Right kidney (tissue), 1 donor: ENCODE results near the gene ARPC4.
"Not testable (repeated sequence)": the region's sequence is repeated elsewhere in the genome, so short reads cannot be mapped to it uniquely, and the experiment has no call there.

Source experiments
- DNase-seq: peaks from one replicate; pipeline ENCODE4 v3.0.0-alpha.2; 2016

The ARPC4 gene

DNA sequence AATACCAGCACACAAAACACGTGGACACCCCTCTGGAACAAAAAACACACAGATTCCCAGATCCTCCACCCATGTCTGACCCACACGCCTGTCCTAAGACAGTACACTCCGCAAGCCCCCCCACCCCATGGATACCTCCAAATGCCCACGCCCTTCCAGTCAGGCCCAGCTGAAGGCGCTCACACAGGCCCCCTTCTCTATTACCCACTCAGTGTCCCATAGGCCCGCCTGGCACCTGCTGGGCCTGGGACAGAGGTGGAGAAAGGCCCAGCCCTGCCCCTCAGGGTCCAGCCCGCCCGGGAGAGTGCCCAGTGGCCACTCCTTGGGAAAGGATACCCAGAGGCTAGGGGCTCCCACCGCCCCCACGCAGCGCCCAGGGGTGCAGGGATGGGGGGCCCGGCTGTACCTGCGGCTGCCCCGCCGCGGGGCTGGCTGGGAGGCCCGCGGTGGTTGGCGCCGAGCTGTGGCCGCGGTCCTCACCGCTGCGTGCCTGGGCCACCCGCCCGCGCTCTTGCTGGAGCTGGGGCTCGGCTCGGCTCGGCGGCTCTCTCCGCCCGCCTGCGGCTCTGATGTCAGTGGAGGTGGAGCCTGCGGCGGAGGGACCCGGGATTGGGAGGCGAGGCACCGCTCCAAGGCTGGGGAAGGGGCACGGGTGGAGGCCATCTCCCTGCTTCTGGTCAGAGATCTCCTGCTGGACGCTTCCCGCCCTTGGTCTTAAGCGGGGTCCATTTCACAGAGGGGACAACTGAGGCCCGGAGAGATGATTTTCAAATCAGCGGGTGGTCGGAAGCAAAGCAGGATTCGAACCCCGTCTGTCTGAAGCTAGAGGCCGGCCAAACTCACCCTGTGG lies 23.2 kb upstream of the ARPC4 start, which contains the start of gene CAMK1:
Gene CAMK1 (minus strand): TSS at position 522 of the 850 bp plus-strand sequence. CDS start 2,198 bp downstream, outside the sequence.
- peak; percentile 84 for DNase-seq

- peak; percentile 49 for DNase-seq
Observed at GRCh38 chr3:9770276-9770812, 22.5 kb upstream of the ARPC4 start.

DNA sequence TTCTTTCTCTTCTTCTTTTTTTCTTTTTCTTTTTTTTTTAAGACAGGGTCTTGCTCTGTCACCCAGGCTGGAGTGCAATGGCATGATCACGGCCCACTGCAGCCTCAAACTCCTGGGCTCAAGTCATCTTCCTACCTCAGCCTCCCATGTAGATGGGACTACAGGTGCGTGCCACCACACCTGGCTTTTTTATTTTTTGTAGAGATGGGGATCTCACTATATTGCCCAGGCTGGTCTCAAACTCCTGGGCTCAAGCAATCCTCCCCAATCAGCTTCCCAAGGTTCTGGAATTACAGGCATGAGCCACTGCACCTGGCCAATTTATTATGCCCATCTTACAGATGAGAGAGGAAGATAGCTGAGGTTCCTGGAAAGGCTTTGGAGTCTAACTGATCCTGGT lies 21.9 kb upstream of the ARPC4 start:
- DNase-seq: not testable (repeated sequence)

DNA sequence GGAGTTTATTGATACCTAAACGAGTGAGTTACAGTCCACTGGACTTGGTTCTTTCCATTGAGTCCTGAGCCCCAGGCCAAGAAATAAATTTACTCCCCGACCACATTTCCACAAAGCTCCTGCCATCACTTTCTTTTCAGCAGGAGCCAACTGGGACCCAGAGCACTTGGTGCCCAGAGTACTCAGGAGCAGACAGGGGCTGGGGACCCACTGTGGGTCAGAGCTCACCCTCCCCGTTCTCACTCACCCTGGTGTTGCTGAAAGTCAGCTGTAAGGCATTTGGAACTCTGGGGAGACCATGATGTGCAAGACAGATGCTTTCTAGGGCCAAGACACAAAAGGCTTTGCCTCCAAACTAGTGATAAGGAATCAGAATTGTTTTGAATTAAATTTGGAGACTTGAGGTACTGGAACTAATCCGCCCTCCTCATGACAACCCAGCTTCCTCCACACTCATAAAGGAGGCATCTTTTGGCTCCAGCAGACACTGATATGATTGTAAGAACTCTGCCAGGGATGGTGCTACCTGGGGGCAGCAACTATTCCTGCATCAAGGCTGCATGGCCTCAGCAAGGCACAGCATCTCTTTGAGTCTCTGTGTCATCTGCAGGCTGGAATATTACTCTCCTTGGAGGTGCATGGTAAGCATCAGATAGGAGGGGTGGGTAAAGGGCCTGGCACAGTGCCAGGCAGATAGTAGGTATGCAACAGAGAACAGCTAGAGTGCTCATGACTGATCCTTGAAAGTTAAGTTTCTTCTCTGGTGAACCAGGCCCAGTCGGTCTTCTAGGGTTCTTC lies 15.8 kb upstream of the ARPC4 start:
- no peak for DNase-seq

GRCh38 chr3:9777694-9778021 lies 15.2 kb upstream of the ARPC4 start:
- DNase-seq: no peak

GRCh38 chr3:9778143-9779074 lies 14.5 kb upstream of the ARPC4 start:
- DNase-seq: no peak

GRCh38 chr3:9779075-9779593 lies 13.7 kb upstream of the ARPC4 start:
- DNase-seq: no peak

GRCh38 chr3:9779721-9780457 lies 13.0 kb upstream of the ARPC4 start:
- no peak for DNase-seq

- no peak for DNase-seq
Observed at GRCh38 chr3:9780458-9780812, 12.4 kb upstream of the ARPC4 start.

DNA sequence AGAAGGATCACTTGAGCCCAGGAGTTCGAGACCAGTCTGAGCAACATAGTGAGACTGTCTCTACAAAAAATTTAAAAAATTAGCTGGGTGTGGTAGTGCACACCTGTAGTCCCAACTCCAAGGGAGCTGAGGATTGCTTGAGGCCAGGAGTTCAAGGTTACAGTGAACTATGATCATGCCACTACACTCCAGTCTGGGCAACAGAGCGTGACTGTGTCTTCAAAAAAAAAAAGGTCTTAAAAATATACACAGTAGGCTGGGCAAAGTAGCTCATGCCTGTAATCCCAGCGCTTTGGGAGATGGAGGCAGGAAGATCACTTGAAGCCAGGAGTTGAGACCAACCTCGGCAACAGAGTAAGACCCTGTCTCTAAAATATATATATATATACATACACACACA lies 12.0 kb upstream of the ARPC4 start:
- no peak for DNase-seq

GRCh38 chr3:9781551-9781950 lies 11.3 kb upstream of the ARPC4 start:
- no peak for DNase-seq

DNA sequence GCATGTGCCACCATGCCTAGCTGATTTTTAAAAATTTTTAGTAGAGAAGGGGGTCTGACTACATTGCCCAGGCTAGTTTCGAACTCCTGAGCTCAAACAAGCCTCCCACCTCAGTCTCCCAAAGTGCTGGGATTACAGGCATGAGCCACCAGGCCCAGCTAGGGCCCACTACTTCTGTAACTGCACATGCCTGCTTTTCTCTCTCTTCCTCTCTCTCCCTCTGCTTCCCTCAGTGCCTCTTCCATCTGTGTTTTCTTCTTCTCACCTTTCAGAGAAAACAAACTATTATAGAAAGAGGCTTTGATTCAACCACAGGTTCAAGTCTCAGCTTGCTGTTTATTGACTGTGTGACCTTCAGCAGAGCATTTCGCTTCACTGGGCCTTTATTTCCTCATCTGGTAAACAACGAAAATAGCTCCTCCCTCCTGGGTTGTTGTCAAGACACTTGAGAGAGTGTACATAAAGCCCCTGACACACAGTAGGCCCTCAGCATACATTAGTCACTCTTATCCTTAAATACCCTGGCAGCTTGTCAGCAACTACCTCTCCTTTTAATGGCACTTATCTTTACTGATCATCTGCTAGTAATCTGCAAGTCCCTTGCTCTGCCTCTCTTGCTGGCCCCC lies 10.8 kb upstream of the ARPC4 start:
- DNase-seq: no peak

- no peak for DNase-seq
Observed at GRCh38 chr3:9782770-9783169, 10.1 kb upstream of the ARPC4 start.

DNA sequence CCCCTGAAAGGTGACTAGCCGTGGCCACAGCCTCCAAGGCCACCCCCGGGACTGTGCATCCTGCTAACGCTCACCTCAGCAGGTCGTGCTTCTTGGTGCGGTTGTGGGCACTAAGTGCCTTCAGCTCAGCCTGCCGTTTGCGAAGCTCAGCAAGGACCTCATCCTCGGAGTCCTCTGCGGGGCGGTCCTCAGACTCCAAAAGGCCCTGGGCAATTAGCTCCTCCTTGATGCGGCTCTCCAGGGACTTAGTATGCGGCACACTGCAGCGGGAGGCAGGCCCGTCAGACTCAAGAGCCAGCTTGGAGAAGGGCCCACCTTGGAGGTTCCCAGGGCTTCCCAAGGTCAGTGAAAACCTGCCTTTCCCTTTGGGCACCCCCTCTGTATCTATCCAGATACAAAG lies 8.9 kb upstream of the ARPC4 start:
- DNase-seq: no peak

- no peak for DNase-seq
Observed at GRCh38 chr3:9784965-9785364, 7.9 kb upstream of the ARPC4 start.

DNA sequence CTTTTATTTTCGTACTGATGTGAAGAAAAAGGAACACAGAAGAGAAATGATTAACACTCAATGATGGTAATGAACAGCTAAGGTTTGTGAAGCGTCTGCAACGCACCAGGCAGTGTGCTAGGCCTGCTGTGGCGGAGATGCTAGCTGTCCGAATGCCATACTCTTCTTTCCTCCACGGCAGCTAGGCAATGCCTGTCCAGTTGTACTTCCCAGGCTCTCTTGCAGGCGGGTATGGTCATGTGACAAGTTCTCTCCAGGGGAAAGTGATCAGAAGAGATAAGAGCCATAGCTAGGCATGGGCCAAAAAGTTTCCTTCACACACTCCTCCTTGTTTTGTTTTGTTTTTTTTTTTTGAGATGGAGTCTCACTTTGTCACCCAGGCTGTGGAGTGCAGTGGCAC lies 7.3 kb upstream of the ARPC4 start:
- DNase-seq: no peak

DNA sequence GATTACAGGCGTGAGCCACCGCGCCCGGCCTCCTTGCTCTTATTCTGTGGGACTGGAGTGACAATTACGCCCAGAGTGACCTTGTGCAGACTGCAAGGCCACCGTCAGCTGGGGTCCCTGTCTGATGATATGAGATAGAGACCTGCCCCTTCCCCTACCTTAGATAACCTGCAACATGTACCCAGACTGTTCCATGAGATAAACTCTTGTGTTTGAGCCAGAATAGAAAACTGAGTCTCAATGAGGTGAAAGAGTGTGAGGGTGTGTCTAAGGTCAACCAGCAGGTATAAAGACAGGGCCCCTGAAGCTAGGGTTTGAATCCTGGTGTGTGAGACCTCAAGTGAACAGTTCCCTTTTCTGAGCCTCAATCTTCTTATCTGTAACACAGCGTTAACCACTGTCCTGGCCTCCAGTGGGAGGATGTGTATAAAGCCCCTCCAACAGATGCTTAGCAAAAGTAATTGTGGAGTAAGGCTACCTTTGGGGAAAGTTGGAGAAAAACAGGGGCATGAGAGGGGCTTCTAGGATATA lies 6.6 kb upstream of the ARPC4 start:
- no peak for DNase-seq

- DNase-seq: no peak
Observed at GRCh38 chr3:9786825-9787669, 5.8 kb upstream of the ARPC4 start.

DNA sequence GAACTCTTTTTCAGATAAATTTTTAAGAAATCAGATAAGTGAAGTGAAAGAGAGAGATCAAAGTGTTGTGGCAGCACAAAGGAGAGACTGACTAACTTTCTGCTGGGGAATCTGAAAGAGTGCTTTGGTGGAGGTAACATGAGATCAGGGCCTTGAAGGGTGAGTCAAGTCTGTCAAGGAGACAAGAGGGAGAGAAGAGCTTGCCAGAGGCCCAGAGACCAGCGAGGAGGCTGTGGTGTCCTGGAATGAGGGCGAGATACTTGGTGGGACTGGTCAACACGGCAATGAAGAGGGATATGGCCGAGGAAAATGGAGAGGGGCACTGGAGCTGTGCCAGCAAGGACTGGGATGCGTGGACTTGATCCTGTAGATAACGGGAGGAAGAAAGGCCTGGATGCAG lies 5.2 kb upstream of the ARPC4 start:
- DNase-seq: no peak

DNA sequence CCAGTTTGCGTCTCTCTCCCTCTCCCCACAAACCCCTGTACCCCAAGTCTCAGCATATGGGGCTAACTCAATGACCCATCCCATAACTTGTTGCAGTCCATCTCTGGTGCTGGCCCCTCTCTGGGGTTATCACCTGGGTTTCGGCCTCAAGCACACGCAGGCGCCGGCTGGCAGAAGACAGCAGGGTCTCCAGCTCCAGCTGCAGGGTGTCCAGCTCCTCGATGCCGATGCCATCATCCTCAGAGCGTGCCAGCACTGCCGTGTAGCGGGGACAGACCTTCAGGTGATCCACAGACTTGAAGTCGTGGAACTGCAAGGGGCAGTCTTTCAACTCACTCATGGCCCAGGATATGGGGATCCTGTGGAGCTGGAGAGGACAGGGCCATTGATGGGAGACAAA lies 1.8 kb upstream of the ARPC4 start:
- no peak for DNase-seq
